ENCODE measurements around the gene TOMM7. TPM values are rescaled to one million over a fixed set of nuclear protein-coding genes. Genes with fewer than 3 reads are reported as not detected.

TOMM7 gene
- total and polyA plus RNA-seq, 4 donors, result 122 to 275 (median 204) TPM

DNA sequence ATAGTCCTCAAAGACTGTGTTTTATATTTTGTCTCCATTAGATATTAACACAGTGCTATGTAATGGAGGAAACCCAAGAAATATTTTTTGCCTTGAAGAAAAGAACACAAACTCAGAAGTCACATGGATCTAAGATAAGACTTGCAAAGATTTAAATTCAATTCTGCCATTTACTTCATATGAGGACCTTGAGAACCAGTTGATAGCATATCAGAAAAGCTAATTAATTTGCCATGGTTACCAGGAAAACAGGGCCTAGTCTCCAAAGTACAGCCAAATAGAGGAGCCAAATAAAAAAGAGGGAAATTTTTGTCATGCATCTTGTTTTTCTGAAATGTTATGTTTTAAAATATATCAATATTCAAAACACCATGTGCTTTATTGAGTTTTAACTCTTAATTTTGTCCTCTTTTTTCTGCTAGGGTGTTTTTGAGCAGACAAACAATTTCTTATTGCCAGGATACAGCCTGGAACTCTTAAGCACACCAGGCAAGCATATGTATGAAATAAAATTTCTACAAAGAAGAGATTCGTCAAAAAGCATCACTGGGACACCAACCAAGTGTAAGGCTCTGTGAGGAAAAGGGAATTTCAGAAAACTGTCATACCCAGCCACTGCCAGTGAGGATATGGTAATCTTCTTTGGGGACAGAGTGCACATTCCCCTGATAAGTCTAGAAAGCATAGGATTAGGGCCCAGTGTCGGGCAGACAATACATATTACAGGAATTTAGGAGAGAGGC lies 10.6 kb upstream of the TOMM7 start:
- Histone ChIP-seq H3K27ac (ENCODE audit: low read depth in 1 of 2, low read length in 1 of 2) (peak overlapping the region in 1 of 2 donors; percentile 9), H3K4me1 (ENCODE audit: control insufficient read depth in 5 of 5, insufficient read depth in 5 of 5, low read length in 5 of 5) (peaks cover 0 to 9% (median 0%) of the 10 kb centered on the region in 5 donors), H3K9me3 (ENCODE audit: control insufficient read depth in 4 of 4, insufficient read depth in 3 of 4, low read length in 3 of 4) (no peaks in the 10 kb centered on the region), H3K36me3 (ENCODE audit: control insufficient read depth in 4 of 4, insufficient read depth in 4 of 4, low read length in 4 of 4) (no peaks in the 10 kb centered on the region), H3K27me3 (ENCODE audit: control insufficient read depth in 3 of 3, insufficient read depth in 3 of 3, low read length in 2 of 3) (no peaks in the 10 kb centered on the region), H3K4me3 (no peak overlapping the region), H3K9ac (ENCODE audit: insufficient read depth in 1 of 2, low read length in 2 of 2) (no peak overlapping the region)
- DNase-seq (no peak), ATAC-seq (ENCODE audit: insufficient read depth, low FRiP score) (no peak)
- WGBS, 2 donors, result 73 to 92% methylated on average over 2 of the region's 2 CpGs
- TF ChIP-seq, protein P1, sequence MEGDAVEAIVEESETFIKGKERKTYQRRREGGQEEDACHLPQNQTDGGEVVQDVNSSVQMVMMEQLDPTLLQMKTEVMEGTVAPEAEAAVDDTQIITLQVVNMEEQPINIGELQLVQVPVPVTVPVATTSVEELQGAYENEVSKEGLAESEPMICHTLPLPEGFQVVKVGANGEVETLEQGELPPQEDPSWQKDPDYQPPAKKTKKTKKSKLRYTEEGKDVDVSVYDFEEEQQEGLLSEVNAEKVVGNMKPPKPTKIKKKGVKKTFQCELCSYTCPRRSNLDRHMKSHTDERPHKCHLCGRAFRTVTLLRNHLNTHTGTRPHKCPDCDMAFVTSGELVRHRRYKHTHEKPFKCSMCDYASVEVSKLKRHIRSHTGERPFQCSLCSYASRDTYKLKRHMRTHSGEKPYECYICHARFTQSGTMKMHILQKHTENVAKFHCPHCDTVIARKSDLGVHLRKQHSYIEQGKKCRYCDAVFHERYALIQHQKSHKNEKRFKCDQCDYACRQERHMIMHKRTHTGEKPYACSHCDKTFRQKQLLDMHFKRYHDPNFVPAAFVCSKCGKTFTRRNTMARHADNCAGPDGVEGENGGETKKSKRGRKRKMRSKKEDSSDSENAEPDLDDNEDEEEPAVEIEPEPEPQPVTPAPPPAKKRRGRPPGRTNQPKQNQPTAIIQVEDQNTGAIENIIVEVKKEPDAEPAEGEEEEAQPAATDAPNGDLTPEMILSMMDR (IDR thresholded peaks at IDR 0.05; ENCODE audit: control extremely low read depth, extremely low read depth), result no peak

- H3K27ac ChIP-seq (ENCODE audit: low read depth in 1 of 2, low read length in 1 of 2), result no peak overlapping the region
- H3K36me3 ChIP-seq (ENCODE audit: control insufficient read depth in 4 of 4, insufficient read depth in 4 of 4, low read length in 4 of 4), result no peaks in the 10 kb centered on the region
- TF ChIP-seq, protein P1 (IDR thresholded peaks at IDR 0.05; ENCODE audit: control extremely low read depth, extremely low read depth), result no peak
- ATAC-seq (ENCODE audit: insufficient read depth, low FRiP score) (no peak), DNase-seq (no peak)
- H3K4me1 ChIP-seq (ENCODE audit: control insufficient read depth in 5 of 5, insufficient read depth in 5 of 5, low read length in 5 of 5), result peaks cover 0 to 9% (median 0%) of the 10 kb centered on the region in 5 donors
- H3K9me3 ChIP-seq (ENCODE audit: control insufficient read depth in 4 of 4, insufficient read depth in 3 of 4, low read length in 3 of 4), result no peaks in the 10 kb centered on the region
- H3K4me3 ChIP-seq, result no peak overlapping the region
- H3K27me3 ChIP-seq (ENCODE audit: control insufficient read depth in 3 of 3, insufficient read depth in 3 of 3, low read length in 2 of 3), result no peaks in the 10 kb centered on the region
- H3K9ac ChIP-seq (ENCODE audit: insufficient read depth in 1 of 2, low read length in 2 of 2), result no peak overlapping the region
- 94 to 98% methylated on average over 3 of the region's 3 CpGs for WGBS, 2 donors
These were observed 9.8 kb upstream of the TOMM7 start for GRCh38 chr7:22832401-22832800.

DNA sequence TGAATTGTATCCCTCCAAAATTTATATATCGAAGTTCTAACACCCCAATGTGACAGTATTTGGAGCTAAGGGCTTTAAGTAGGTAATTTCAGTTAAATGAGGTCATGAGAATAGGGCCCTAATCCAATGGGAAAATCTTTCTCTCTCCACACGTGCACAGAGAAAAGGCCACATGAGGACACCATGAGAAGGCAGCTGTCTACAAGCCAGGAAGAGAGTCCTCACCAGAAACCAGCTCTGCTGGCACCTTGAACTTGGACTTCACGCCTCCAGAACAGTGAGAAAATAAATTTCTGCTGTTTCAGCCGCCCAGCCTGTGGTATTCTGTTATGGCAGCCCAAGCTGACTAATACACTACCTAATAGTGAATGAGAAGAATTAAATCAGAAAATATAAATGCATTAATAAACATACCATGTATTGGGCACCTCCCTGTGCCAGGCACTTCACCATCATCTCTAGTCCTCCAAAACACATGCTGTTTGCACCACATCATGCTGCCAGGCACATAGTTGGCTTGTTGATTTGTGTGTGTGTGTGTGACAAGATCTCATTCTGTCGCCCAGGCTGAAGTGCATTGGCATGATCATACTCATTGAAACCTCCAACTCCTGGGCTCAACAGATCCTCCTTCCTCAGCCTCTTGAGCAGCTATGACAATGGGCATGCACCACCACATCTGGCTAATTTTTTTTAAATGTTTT lies 9.1 kb upstream of the TOMM7 start:
- Histone ChIP-seq H3K27me3 (ENCODE audit: control insufficient read depth in 3 of 3, insufficient read depth in 3 of 3, low read length in 2 of 3) (no peaks in the 10 kb centered on the region), H3K4me1 (ENCODE audit: control insufficient read depth in 5 of 5, insufficient read depth in 5 of 5, low read length in 5 of 5) (peaks cover 0 to 9% (median 0%) of the 10 kb centered on the region in 5 donors), H3K36me3 (ENCODE audit: control insufficient read depth in 4 of 4, insufficient read depth in 4 of 4, low read length in 4 of 4) (no peaks in the 10 kb centered on the region), H3K4me3 (no peak overlapping the region), H3K9me3 (ENCODE audit: control insufficient read depth in 4 of 4, insufficient read depth in 3 of 4, low read length in 3 of 4) (no peaks in the 10 kb centered on the region), H3K9ac (ENCODE audit: insufficient read depth in 1 of 2, low read length in 2 of 2) (no peak overlapping the region), H3K27ac (ENCODE audit: low read depth in 1 of 2, low read length in 1 of 2) (no peak overlapping the region)
- TF ChIP-seq, protein P1 (IDR thresholded peaks at IDR 0.05; ENCODE audit: control extremely low read depth, extremely low read depth), result no peak
- WGBS, 2 donors, result 83 to 96% methylated on average over 5 of the region's 5 CpGs
- ATAC-seq (ENCODE audit: insufficient read depth, low FRiP score) (no peak), DNase-seq (no peak)

All from lung (tissue), 12 donors.